NCI-H748 (cell line): ENCODE data around the gene LTBP2.

ENCODE experiments used
- DNase-seq: peaks from one replicate; lab custom pipeline; 2025; ENCODE audit not compliant: unreplicated experiment; lab: John Stamatoyannopoulos, UW

Gene LTBP2

GRCh38 chr14:74509587-74510222 is 102.3 kb downstream of the LTBP2 start:
- no peak for DNase-seq

GRCh38 chr14:74508844-74509428 is 103.1 kb downstream of the LTBP2 start:
- no peak for DNase-seq

- peak; percentile 16 for DNase-seq
These were observed 103.7 kb downstream of the LTBP2 start for GRCh38 chr14:74508292-74508731.

GRCh38 chr14:74507840-74508239 is 104.2 kb downstream of the LTBP2 start:
- DNase-seq = no peak

GRCh38 chr14:74507085-74507484 is 105.0 kb downstream of the LTBP2 start:
- DNase-seq = no peak

GRCh38 chr14:74506411-74506851 is 105.6 kb downstream of the LTBP2 start:
- DNase-seq = no peak

- no peak for DNase-seq
These were observed 106.2 kb downstream of the LTBP2 start for GRCh38 chr14:74505831-74506230.

- no peak for DNase-seq
These were observed 106.9 kb downstream of the LTBP2 start for GRCh38 chr14:74504874-74505720.

- DNase-seq = no peak
These were observed 107.6 kb downstream of the LTBP2 start for GRCh38 chr14:74504412-74504811.

GRCh38 chr14:74503938-74504335 is 108.1 kb downstream of the LTBP2 start:
- no peak for DNase-seq

GRCh38 chr14:74503291-74503937 is 108.6 kb downstream of the LTBP2 start:
- no peak for DNase-seq

- peak; percentile 13 for DNase-seq
These were observed 109.6 kb downstream of the LTBP2 start for GRCh38 chr14:74502236-74503019.

- no peak for DNase-seq
These were observed 110.3 kb downstream of the LTBP2 start for GRCh38 chr14:74501691-74502090.

- peak; percentile 62 for DNase-seq
These were observed 110.9 kb downstream of the LTBP2 start for GRCh38 chr14:74501135-74501614.

GRCh38 chr14:74500417-74501134 is 111.5 kb downstream of the LTBP2 start:
- DNase-seq = peak; percentile 45

GRCh38 chr14:74495356-74495755 is 116.7 kb downstream of the LTBP2 start:
- DNase-seq = no peak

GRCh38 chr14:74493343-74494261 is 118.4 kb downstream of the LTBP2 start, which contains the start of gene ISCA2:
ISCA2 (plus strand) TSS chr14:74493765; CDS start chr14:74493775, 10 bp downstream.
- peak; percentile 100 for DNase-seq

- DNase-seq = no peak
These were observed 119.2 kb downstream of the LTBP2 start, which contains the start of gene NPC2 for GRCh38 chr14:74492776-74493342. NPC2 (minus strand) TSS chr14:74493305; CDS start chr14:74493274, 31 bp downstream.
